ENCODE data around the gene RSPO1.

RSPO1 gene

DNA sequence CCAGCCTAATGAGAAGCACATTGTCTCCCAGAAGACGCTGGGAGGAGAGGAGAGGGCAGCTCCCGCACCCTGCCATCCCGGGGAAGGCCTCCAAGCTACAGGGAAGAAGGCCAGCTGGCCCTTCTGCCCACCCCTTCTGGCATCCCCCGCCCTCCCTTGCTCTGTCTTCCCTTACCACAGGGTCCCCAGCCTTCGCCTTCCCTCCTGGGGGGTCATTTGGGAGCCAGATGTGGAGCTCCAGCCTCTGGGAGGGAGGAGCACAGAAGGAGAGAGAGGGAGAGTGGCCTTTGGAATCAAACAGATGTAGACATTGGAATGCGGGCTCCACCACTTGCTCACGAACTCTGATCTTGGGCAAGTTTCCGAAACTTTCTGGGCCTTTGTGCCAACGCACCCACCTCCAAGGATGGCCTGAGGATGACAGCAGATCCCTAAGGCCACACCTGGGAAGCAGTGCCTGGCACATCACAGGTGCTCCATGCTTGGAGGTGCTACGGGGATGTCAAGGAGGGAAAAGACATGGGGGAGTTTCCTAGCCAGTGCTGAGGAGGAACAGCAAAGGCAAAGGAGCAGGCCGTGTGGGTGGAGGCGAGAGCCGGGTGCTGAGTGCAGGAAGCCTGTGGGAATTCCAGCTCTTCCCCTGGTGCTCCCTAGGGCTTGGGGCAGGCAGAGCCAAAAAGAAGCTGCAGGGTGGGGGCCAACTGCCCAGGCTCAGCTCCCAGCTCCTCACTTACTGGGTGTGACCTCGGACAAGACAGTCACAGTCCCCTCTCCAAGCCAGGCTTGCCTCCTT lies 23.1 kb upstream of the RSPO1 start:
- DNase-seq (ENCODE audit: low read depth, low spot score): no peak

DNA sequence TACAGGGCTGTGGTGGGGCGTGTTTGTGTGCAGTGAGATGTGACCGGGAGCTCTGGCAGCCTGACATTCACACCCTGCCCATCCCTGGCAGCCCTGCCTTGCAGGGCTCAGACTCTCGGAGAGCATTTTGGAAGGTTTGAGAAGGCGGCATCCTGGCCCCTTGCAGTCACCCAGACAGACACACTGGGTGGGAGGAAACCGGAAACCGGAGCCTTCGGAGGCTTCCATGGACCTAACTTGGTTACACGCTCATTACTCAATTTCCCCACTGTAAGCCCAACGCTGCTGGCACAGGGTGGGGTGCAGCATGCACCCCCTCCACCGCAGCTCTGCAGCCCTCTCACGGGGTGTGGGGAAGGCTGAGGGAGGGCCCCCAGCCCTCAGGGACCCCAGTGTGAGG lies 22.2 kb upstream of the RSPO1 start:
- DNase-seq (ENCODE audit: low read depth, low spot score): no peak

DNA sequence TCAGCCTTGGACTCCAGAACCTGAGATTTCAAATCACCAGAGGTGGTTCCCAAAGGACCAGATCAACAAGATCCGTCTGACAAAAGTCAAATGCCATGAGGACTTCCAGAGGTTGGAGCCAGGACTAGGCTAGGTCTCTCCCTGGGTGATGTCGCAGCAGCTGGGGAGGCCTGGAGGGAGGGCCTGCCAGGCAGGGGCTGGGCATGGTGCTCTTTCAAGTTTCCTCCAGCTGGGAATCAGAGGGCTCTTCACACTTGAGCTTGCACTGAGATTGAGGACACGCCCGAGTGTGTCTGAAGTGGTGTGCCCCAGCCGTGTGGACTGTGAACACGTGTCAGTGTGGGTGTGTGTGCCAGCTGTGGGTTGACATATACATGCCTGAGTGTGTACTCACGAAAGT lies 21.3 kb upstream of the RSPO1 start:
- DNase-seq (ENCODE audit: low read depth, low spot score): no peak

DNA sequence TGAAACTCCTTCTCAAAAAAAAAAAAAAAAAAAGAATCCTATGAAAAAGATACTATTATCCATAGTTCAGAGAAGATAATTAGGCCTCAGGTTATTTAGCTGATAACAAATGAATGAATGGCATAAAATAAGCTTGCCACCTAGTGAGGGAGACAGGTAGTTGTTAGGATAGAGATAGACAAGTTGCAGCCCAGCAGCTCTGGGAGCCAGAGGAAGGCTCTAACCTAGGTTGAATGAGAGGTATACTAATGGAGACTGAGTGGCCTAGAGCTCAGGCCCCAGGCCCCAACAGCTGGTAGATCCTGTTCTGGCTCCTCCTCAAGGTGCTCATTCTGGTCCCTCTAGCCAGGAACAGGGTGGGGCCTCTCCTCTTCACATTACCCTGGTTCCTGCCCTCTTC lies 20.6 kb upstream of the RSPO1 start:
- DNase-seq (ENCODE audit: low read depth, low spot score): no peak

- DNase-seq (ENCODE audit: low read depth, low spot score): no peak
Observed at GRCh38 chr1:37653906-37654305, 19.2 kb upstream of the RSPO1 start.

DNA sequence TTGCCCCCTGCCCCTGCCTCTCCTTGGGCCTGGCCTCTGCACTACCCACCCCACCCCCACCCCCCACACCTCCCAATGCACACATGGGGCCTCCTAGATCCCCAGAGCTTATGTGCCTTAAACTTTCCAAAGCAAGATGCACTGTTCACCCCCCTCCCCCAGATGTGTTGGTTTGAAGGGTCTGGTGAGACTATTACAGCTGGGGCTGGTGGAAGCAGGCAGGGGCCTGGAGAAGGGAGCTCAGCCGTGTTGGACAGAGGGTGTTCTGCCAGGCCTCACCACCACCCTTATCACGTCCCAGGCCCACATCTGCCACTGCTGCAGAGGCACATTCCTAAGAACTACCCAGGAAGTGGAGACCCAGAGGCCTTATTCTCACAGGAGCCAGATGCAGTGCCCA lies 18.3 kb upstream of the RSPO1 start:
- no peak for DNase-seq (ENCODE audit: low read depth, low spot score)

- DNase-seq (ENCODE audit: low read depth, low spot score): no peak
Observed at GRCh38 chr1:37651803-37652202, 17.1 kb upstream of the RSPO1 start.

DNA sequence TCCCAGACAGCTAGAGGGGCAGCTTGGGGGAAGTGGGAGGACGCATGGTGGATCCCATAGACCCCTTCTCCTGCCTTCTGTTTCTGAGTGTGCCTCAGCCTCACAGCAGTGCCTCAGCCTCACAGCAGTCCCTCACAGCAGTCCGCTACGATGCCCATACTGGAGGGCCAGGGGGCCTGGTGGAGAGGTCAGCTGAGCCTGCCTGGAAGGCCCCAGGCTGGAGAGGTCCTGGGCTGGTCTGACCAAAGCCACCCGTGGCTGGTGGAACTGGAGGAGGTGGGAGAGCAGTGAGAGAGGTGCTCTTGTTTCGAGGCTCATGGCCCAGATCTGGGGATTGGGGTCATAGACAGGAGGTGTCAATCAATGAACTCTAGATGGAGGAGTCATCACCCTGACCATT lies 16.0 kb upstream of the RSPO1 start:
- DNase-seq (ENCODE audit: low read depth, low spot score): no peak

DNA sequence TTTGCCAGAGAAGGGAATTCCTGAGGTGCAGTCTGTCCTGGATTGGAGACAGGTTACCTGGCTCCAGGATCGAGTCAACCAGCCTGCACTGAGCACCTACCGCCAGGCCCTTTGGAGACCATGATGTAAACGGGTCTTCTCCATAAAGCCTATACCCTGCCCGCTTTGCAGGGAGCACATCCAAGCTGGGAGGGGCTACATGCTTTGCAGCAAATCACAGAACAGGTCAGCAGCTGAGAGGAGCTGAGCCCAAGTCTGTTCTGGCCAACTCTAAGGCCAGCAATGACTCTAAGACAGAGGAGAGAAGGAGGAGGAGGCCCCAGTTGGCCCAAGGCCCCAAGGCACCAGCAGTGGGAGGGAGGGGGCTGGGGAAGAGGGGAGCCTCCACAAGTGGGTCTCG lies 15.5 kb upstream of the RSPO1 start:
- DNase-seq (ENCODE audit: low read depth, low spot score): no peak

DNA sequence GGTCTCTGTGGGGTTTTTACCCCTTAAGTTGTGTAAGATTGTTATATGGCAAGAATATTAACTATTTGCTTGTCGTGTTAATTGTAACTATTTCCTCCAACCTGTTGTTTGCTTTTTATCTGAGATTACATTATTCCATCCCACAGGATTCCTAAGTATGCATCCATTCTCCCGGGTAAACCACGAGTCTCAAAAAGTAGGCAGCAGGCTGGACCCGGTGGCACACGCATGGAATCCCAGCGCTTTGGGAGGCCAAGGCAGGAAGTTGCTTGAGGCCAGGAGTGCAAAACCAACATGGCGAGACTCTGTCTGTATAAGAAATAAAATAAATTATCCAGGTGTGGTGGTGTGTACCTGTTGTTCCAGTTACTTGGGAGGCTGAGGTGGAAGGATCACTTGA lies 12.6 kb upstream of the RSPO1 start:
- DNase-seq (ENCODE audit: low read depth, low spot score): no peak

GRCh38 chr1:37641059-37641458 lies 6.4 kb upstream of the RSPO1 start:
- DNase-seq (ENCODE audit: low read depth, low spot score): no peak

DNA sequence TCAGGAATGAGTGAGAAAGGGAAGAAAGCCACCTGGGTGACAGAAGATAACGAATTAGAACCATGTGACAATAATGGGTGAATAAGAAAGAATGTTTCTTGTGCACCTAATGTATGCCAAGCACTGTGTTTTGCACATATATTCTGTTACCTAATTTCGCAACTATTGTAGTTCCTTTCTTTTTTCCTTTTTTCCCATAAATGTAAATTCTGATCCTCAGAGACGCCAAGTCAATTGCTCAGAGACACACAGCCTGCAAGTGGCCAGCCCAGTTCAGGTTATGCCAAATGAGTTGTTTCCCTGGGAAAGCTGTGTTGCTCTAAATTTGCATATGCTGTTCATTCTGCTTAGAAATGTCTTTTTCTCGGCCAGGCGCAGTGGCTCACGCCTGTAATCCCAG lies 1.7 kb upstream of the RSPO1 start:
- DNase-seq (ENCODE audit: low read depth, low spot score): no peak

GRCh38 chr1:37634992-37635902 lies 555 bp upstream of the RSPO1 start:
- no peak for DNase-seq (ENCODE audit: low read depth, low spot score)

DNA sequence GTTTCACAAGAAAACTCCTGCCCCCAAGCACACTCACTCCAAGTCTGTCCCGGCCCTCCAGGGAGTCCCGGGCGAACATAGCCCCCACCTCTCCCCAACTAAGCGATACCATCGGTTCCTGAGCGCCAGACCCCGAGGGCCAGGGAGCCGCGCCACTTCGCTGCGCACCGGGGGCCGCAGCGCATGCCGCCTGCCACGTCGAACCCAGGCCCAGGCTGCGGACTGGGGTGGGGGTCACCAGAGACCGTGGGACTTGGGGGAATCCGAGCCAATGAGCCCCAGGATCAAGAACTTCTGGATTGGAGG lies 801 bp downstream of the RSPO1 start:
- DNase-seq (ENCODE audit: low read depth, low spot score): no peak

- no peak for DNase-seq (ENCODE audit: low read depth, low spot score)
Observed at GRCh38 chr1:37633040-37633937, 1.4 kb downstream of the RSPO1 start.

GRCh38 chr1:37631036-37631435 lies 3.7 kb downstream of the RSPO1 start:
- DNase-seq (ENCODE audit: low read depth, low spot score): no peak

- DNase-seq (ENCODE audit: low read depth, low spot score): no peak
Observed at GRCh38 chr1:37630426-37631028, 4.2 kb downstream of the RSPO1 start.

DNA sequence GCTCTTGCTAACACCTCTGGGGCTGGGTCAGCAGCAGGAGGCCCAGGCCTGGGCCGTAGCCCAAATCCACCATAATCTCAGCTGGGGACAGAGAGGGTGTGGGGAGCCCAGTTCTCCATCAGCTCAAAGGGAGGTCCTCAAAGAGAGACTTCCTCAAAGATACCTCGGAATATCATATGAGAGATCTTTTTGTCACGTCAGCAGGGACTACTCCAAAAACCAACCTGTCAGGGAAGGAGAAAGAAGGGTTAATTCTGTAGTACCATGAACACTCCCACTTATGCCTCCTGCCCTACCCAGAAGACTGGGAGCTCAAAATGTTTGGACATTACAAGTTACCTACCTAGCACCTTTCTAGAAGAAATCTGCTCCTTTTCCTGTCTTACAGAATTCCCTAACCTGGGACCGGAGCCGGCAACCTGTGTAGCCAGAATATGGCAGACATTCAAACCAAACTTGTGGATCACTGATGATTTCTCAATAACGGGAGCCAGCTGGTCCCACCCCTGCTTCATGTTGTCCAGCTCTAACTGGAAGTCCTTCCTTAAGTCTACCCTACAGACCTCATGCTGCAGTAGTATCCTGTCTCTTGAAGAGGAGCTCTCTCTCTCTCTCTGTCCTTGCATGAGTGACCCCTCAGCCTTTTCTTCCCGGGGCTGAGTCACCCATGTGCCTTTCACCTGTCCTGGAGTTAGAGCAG lies 4.8 kb downstream of the RSPO1 start:
- DNase-seq (ENCODE audit: low read depth, low spot score): no peak

- no peak for DNase-seq (ENCODE audit: low read depth, low spot score)
Observed at GRCh38 chr1:37629008-37629407, 5.7 kb downstream of the RSPO1 start.

DNA sequence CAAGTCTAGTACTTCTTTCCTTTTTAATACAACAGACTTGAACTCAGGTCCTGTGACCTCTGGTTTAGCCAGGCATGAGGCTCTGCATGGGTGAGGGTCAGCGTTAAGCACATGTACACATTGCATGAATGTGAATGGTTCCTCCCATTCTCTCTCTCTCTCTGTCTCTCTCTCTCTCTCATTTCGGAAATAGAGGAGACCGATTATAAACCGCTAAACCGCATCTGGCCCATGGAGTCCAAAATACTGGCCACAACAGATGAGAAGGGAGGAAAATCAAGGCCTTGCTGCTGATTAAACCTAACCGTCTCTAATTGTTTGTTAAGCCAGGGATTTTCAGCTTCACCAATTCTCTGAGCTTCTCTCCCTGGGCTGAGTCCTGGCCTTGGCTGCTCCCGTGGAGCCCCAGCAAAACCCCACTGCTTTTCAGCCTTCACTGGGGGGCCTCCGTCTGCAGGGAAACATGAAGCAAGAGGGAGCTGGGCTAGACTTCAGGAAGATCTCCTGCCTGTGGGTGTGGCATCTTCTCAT lies 6.6 kb downstream of the RSPO1 start:
- DNase-seq (ENCODE audit: low read depth, low spot score): no peak

DNA sequence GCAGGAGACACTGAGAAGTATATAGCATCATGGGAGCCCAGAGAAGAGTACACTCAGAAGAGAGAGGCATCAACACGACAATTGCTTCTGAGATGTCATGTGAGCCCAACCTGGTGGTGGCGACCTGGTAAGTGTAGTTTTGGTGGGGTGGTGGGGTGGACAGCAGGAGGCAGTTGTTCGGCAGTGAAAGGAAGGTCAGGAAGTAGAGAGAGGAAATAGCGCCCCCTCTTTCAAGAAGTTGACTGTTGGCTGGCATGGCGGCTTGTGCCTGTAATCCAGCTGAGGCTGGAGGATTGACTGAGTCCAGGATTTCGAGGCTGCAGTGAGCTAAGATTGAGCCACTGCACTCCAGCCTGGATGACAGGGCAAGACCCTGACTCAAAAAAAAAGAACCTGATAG lies 12.6 kb downstream of the RSPO1 start:
- DNase-seq (ENCODE audit: low read depth, low spot score): no peak

All from brain pericyte (primary cell).